HUDEP-2 (cell line): ENCODE measurements around the gene CBR1.

ENCODE experiments used
- DNase-seq, 76 experiments: peaks; one replicate each; lab custom pipeline; 2025; ENCODE audit not compliant: unreplicated experiment in 76 of 76; lab: John Stamatoyannopoulos, UW

Gene CBR1

GRCh38 chr21:36111238-36111637 lies 41.4 kb downstream of the CBR1 start:
- no peak for DNase-seq

DNA sequence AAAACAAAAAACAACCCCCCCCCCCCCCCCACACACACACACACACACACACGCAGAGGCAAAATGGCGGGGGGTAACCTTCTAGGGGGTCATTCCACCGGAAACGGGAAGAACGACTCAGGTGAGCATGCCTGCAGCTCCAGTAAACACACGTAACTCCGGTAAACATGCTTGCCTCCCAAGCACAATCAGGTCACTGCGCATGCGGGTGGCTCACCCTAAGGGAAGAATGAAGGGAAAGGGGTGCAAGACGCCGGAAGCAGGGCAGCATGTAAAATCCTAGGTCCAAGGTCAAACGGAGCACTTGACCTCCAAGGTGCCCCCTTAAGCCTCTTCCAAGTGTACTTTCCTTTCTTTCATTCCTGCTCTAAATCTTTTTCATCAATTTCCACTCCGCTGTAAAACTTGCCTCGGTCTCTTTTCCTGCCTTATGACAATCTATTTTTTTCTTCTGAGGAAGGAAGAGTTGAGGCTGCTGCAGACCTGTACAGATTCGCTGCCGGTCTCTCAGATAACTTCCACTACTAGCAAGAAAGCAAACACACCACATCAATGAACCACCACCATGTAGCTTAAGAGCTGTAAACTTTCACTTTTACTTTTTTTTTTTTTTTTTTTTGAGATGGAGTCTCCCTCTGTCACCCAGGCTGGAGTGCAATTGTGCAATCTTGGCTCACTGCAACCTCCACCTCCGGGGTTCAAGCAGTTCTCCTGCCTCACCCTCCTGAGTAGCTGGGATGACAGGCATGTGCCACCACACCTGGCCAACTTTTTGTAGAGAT lies 44.0 kb downstream of the CBR1 start:
- no peak for DNase-seq

DNA sequence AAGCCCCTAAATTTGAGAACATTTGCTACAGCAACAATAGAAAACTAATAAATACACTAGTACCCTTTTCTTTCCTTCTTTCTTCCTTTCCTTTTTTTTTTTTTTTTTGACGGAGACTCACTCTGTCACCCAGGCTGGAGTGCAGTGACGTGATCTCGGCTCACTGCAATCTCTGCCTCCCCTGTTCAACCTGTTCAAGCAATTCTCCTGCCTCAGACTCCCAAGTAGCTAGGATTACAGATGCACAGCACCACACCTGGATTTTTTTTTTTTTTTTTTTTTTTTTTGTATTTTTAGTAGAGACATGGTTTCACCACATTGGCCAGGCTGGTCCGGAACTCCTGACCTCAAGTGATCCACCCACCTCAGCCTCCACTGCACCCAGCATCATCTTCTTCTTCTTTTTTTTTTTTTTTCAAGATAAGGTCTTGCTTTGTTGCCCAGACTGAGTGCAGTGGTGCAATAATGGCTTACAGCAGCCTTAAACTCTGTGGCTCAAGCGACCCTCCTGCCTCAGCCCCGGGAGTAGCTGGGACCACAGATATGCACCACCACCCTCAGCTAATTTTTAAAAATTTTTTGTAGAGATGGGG lies 45.4 kb downstream of the CBR1 start:
- no peak for DNase-seq

- no peak for DNase-seq
Measured at GRCh38 chr21:36117286-36117741, 47.5 kb downstream of the CBR1 start.

DNA sequence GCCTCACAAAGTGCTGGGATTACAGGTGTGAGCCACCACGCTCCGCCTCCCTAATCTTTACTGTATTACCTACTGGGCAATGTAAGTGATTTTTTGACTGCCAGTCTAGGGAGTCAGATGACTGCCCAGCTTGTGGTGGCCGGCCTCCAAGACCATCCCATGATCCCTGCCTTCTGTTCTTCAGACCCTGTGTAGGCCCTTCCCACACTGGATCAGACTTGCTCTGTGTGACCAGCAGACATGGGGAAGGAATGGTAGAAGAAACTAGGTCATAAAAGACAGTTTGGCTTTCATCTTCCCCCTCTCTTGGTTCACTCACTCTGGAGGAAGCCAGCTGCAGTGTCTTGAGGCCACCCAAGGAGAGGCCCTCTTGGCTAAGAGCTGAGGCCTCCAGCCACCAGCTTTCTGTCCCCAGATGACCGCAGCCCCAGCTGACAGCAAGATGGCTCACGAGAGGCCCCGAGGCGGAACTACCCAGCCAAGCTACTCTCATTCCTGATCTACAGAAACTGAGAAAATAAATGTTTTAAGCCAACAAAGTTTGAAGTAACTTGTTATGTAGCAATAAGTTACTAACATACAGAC lies 50.6 kb downstream of the CBR1 start:
- DNase-seq: no peak
